ENCODE measurements around the gene APOBEC4. TPM values are rescaled to one million over a fixed set of nuclear protein-coding genes. Genes with fewer than 3 reads are reported as not detected.

The APOBEC4 gene
- total RNA-seq, 4 donors from 2014 or later: not detected

DNA sequence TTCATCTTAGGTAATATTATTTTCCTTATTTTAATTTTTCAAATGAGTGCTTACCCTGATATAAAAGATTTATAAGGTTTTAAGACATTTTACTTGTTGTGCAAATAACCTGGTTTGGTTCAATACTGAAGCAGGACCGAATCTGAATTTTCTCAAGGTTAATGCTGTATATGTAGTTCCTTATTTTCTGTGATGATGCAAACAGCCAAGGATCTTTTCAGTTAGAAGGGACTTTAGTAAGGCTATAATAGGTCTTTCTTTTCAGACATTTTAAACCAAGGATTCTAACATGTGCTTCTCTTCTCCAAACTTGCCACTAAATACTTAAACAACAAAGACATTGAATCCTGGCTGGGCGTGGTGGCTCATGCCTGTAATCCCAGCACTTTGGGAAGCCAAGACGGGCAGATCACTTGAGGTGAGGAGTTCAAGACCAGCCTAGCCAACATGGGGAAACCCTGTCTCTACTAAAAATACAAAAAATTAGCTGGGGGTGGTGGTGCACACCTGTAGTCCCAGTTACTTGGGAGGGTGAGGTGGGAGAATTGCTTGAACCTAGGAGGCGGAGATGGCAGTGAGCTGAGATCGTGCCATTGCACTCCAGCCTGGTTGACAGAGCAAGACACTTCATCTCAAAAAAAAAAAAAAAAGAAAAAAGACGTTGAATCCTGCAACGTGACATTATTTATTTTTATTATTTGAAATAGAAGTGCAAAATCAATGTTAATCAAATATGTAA, 14.3 kb downstream of the APOBEC4 start:
- 77 to 87% methylated on average over 7 of the region's 7 CpGs for whole genome bisulfite sequencing, 2 donors
- TF ChIP-seq POLR2A (IDR thresholded peaks at IDR 0.05): no peak
- Histone ChIP-seq H3K4me1 (peaks cover 0 to 16% (median 5%) of the 10 kb centered on the region in 3 donors), H3K27ac (no peak overlapping the region), H3K36me3 (no peaks in the 10 kb centered on the region), H3K27me3 (no peaks in the 10 kb centered on the region), H3K9me3 (no peaks in the 10 kb centered on the region), H3K4me3 (no peak overlapping the region)
- intact Hi-C loops (cut with DNase I): loop anchor here (10.0 kb wide), 1 partner anchor 164 kb away; the partner anchor contains the start of gene SMG7
- DNase-seq: no peak

GRCh38 chr1:183636783-183637182, 16.3 kb downstream of the APOBEC4 start:
- Histone ChIP-seq H3K4me3 (no peak overlapping the region), H3K4me1 (peaks cover 12 to 36% (median 15%) of the 10 kb centered on the region in 3 donors), H3K9me3 (no peaks in the 10 kb centered on the region), H3K27ac (no peak overlapping the region), H3K36me3 (peaks cover 0 to 6% (median 0%) of the 10 kb centered on the region in 3 donors), H3K27me3 (no peaks in the 10 kb centered on the region)
- DNase-seq: no peak
- no peak for TF ChIP-seq POLR2A (IDR thresholded peaks at IDR 0.05)
- TF ChIP-seq CTCF (IDR thresholded peaks at IDR 0.05): no peak
- intact Hi-C loops (cut with DNase I): loop anchor here (10.0 kb wide), 1 partner anchor 162 kb away; the partner anchor contains the start of gene SMG7
- WGBS, 2 donors: 56 to 68% methylated on average over 5 of the region's 5 CpGs

GRCh38 chr1:183636334-183636682, 16.8 kb downstream of the APOBEC4 start:
- Histone ChIP-seq H3K27ac (peak overlapping the region; percentile 95 to 97 (median 97)), H3K9me3 (no peaks in the 10 kb centered on the region), H3K4me3 (peak overlapping the region; percentile 84 to 94 (median 86)), H3K4me1 (peaks cover 14 to 41% (median 15%) of the 10 kb centered on the region in 3 donors), H3K36me3 (peaks cover 0 to 8% (median 0%) of the 10 kb centered on the region in 3 donors), H3K27me3 (no peaks in the 10 kb centered on the region)
- TF ChIP-seq CTCF (IDR thresholded peaks at IDR 0.05): no peak
- no peak for TF ChIP-seq POLR2A (IDR thresholded peaks at IDR 0.05)
- 4 to 10% methylated on average over 7 to 10 of the region's 15 CpGs for WGBS, 2 donors
- intact Hi-C loops (cut with DNase I): loop anchor here (10.0 kb wide), 1 partner anchor 162 kb away; the partner anchor contains the start of gene SMG7
- DNase-seq: no peak

- peak within 1 kb of the TSS; percentile 95 to 97 (median 97) for H3K27ac ChIP-seq
- no peaks in the 10 kb centered on the region for H3K9me3 ChIP-seq
- peaks cover 17 to 46% (median 20%) of the 10 kb centered on the region in 3 donors for H3K4me1 ChIP-seq
- WGBS, 2 donors: 0 to 1% methylated on average over 7 to 22 of the region's 65 CpGs
- peak; percentile 78 for DNase-seq
- H3K4me3 ChIP-seq: peak within 1 kb of the TSS; percentile 84 to 94 (median 86)
- intact Hi-C loops (cut with DNase I): loop anchor here (10.0 kb wide), 1 partner anchor 161 kb away; the partner anchor contains the start of gene SMG7
- peaks cover 0 to 13% (median 0%) of the 10 kb centered on the region in 3 donors for H3K36me3 ChIP-seq
- TF ChIP-seq CTCF (IDR thresholded peaks at IDR 0.05): peak in 2 of 6 experiments; percentile 2 to 35
- peak in 3 of 4 donors; percentile 26 to 94 (median 94) for TF ChIP-seq POLR2A (IDR thresholded peaks at IDR 0.05)
- no peaks in the 10 kb centered on the region for H3K27me3 ChIP-seq
Observed at GRCh38 chr1:183635606-183636333, 17.3 kb downstream of the APOBEC4 start, which contains the start of gene ARPC5. Gene ARPC5, minus strand, starts transcription at chr1:183635783. Its CDS starts 124 bp downstream, at chr1:183635659.

- Histone ChIP-seq H3K4me1 (peaks cover 17 to 52% (median 20%) of the 10 kb centered on the region in 3 donors), H3K36me3 (peaks cover 0 to 19% (median 0%) of the 10 kb centered on the region in 3 donors), H3K4me3 (peak overlapping the region; percentile 84 to 94 (median 86)), H3K27ac (peak overlapping the region; percentile 95 to 97 (median 97)), H3K27me3 (no peaks in the 10 kb centered on the region), H3K9me3 (no peaks in the 10 kb centered on the region)
- 0 to 1% methylated on average over 16 to 26 of the region's 42 CpGs for WGBS, 2 donors
- DNase-seq: no peak
- TF ChIP-seq CTCF (IDR thresholded peaks at IDR 0.05): no peak
- TF ChIP-seq POLR2A (IDR thresholded peaks at IDR 0.05): no peak
- intact Hi-C loops (cut with DNase I): loop anchor here (10.0 kb wide), 1 partner anchor 160 kb away; the partner anchor contains the start of gene SMG7
Observed at GRCh38 chr1:183635099-183635605, 18.0 kb downstream of the APOBEC4 start.

Measured in esophagus squamous epithelium (tissue), 5 donors.